ENCODE data around the gene C1QC.

The C1QC gene

GRCh38 chr1:22660716-22661241 is 17.3 kb downstream of the C1QC start:
- ATAC-seq (ENCODE audit: low read depth): no peak
- Histone ChIP-seq H3K27ac (ENCODE audit: poor library complexity, severe bottlenecking) (no peak overlapping the region), H3K4me1 (ENCODE audit: insufficient read depth, poor library complexity, severe bottlenecking) (no peaks in the 10 kb centered on the region), H3K36me3 (ENCODE audit: low read depth) (no peaks in the 10 kb centered on the region), H3K9me3 (ENCODE audit: severe bottlenecking) (no peaks in the 10 kb centered on the region), H3K27me3 (ENCODE audit: insufficient read depth, poor library complexity, severe bottlenecking) (peaks cover 7% of the 10 kb centered on the region), H3K4me3 (ENCODE audit: severe bottlenecking) (no peak overlapping the region)
- no peak for DNase-seq (ENCODE audit: low spot score)
- no peak for TF ChIP-seq CTCF (IDR thresholded peaks at IDR 0.05; ENCODE audit: poor library complexity, severe bottlenecking)

GRCh38 chr1:22661880-22662279 is 18.4 kb downstream of the C1QC start:
- DNase-seq (ENCODE audit: low spot score) (no peak), ATAC-seq (ENCODE audit: low read depth) (no peak)
- Histone ChIP-seq H3K27me3 (ENCODE audit: insufficient read depth, poor library complexity, severe bottlenecking) (peaks cover 5% of the 10 kb centered on the region), H3K4me1 (ENCODE audit: insufficient read depth, poor library complexity, severe bottlenecking) (no peaks in the 10 kb centered on the region), H3K36me3 (ENCODE audit: low read depth) (no peaks in the 10 kb centered on the region), H3K27ac (ENCODE audit: poor library complexity, severe bottlenecking) (no peak overlapping the region), H3K4me3 (ENCODE audit: severe bottlenecking) (no peak overlapping the region), H3K9me3 (ENCODE audit: severe bottlenecking) (no peaks in the 10 kb centered on the region)
- no peak for TF ChIP-seq CTCF (IDR thresholded peaks at IDR 0.05; ENCODE audit: poor library complexity, severe bottlenecking)

GRCh38 chr1:22662318-22662717 is 18.9 kb downstream of the C1QC start:
- Histone ChIP-seq H3K27me3 (ENCODE audit: insufficient read depth, poor library complexity, severe bottlenecking) (peaks cover under 1% of the 10 kb centered on the region), H3K36me3 (ENCODE audit: low read depth) (no peaks in the 10 kb centered on the region), H3K27ac (ENCODE audit: poor library complexity, severe bottlenecking) (no peak overlapping the region), H3K4me3 (ENCODE audit: severe bottlenecking) (no peak overlapping the region), H3K4me1 (ENCODE audit: insufficient read depth, poor library complexity, severe bottlenecking) (no peaks in the 10 kb centered on the region), H3K9me3 (ENCODE audit: severe bottlenecking) (no peaks in the 10 kb centered on the region)
- ATAC-seq (ENCODE audit: low read depth) (peak; percentile 57; the same call in 2 of the 3 replicates), DNase-seq (ENCODE audit: low spot score) (no peak)
- TF ChIP-seq CTCF (IDR thresholded peaks at IDR 0.05; ENCODE audit: poor library complexity, severe bottlenecking): no peak

DNA sequence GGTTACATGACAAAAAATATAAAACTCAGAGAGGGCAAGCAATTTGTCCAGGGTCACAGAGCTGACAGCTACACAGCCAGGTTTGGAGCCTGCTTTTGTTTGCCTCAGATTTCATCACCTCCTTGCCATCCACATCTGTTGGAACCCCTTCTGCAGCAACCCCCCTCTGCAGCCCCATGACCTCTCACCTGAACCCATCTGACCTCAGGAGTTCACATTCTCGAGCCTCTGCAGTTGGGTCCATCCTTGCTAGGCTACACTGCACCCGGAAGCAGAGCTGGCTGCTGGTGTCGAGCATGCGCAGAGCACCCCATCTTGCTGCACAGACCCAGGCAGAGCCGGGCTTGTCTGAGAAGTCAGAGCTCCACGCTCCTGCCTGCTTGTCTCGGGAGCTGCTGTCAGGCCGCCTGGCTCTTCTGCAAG is 19.6 kb downstream of the C1QC start:
- no peak overlapping the region for H3K27ac ChIP-seq (ENCODE audit: poor library complexity, severe bottlenecking)
- H3K4me3 ChIP-seq (ENCODE audit: severe bottlenecking): no peak overlapping the region
- H3K27me3 ChIP-seq (ENCODE audit: insufficient read depth, poor library complexity, severe bottlenecking): no peaks in the 10 kb centered on the region
- ATAC-seq (ENCODE audit: low read depth) (no peak), DNase-seq (ENCODE audit: low spot score) (no peak)
- no peaks in the 10 kb centered on the region for H3K4me1 ChIP-seq (ENCODE audit: insufficient read depth, poor library complexity, severe bottlenecking)
- TF ChIP-seq CTCF (IDR thresholded peaks at IDR 0.05; ENCODE audit: poor library complexity, severe bottlenecking): no peak
- H3K9me3 ChIP-seq (ENCODE audit: severe bottlenecking): no peaks in the 10 kb centered on the region
- no peaks in the 10 kb centered on the region for H3K36me3 ChIP-seq (ENCODE audit: low read depth)

DNA sequence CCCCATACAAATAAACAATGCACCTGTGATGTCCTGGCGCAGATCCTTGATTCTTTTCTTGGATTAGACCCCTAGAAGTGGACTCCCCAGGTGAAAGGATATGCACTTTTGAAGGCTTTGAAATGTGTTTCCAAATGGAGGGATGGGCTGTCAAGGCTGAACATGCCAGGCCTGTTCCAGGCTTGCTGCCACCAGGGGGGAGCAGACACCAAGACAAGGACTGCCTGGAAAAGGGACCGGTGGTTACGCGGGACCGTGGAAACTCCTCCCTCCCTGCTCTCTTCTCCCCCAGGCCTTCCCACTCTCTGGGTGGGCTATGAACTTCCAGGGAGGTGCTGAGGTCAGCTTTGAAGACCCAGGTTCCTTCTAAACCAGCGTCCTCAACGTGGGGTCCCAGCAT is 22.3 kb downstream of the C1QC start:
- peaks cover 4% of the 10 kb centered on the region for H3K27me3 ChIP-seq (ENCODE audit: insufficient read depth, poor library complexity, severe bottlenecking)
- no peaks in the 10 kb centered on the region for H3K4me1 ChIP-seq (ENCODE audit: insufficient read depth, poor library complexity, severe bottlenecking)
- no peak overlapping the region for H3K27ac ChIP-seq (ENCODE audit: poor library complexity, severe bottlenecking)
- no peak overlapping the region for H3K4me3 ChIP-seq (ENCODE audit: severe bottlenecking)
- ATAC-seq (ENCODE audit: low read depth): peak; percentile 57; the same call in 2 of the 3 replicates
- no peak for DNase-seq (ENCODE audit: low spot score)
- TF ChIP-seq CTCF (IDR thresholded peaks at IDR 0.05; ENCODE audit: poor library complexity, severe bottlenecking): peak; percentile 60
- H3K36me3 ChIP-seq (ENCODE audit: low read depth): no peaks in the 10 kb centered on the region
- H3K9me3 ChIP-seq (ENCODE audit: severe bottlenecking): no peaks in the 10 kb centered on the region
